C1 segment of cervical spinal cord (tissue), 14 donors: ENCODE measurements around the gene MVB12B.

ENCODE experiments used
- DNase-seq, 14 donors: peaks; one replicate each; lab custom pipeline; 2025; lab: John Stamatoyannopoulos, UW

Gene MVB12B

GRCh38 chr9:126448865-126449577 is 122.4 kb downstream of the MVB12B start:
- DNase-seq: no peak

- DNase-seq: no peak
Observed at GRCh38 chr9:126449725-126450667, 123.4 kb downstream of the MVB12B start.

GRCh38 chr9:126450668-126451205 is 124.1 kb downstream of the MVB12B start:
- peak in 1 of 14 donors; percentile 10 for DNase-seq

GRCh38 chr9:126451316-126451885 is 124.8 kb downstream of the MVB12B start:
- DNase-seq: no peak

GRCh38 chr9:126452106-126452505 is 125.5 kb downstream of the MVB12B start:
- DNase-seq: no peak

- DNase-seq: no peak
Observed at GRCh38 chr9:126453156-126453963, 126.7 kb downstream of the MVB12B start.

GRCh38 chr9:126454215-126454614 is 127.6 kb downstream of the MVB12B start:
- no peak for DNase-seq

- DNase-seq: no peak
Observed at GRCh38 chr9:126454795-126455194, 128.2 kb downstream of the MVB12B start.

GRCh38 chr9:126456441-126457174 is 130.0 kb downstream of the MVB12B start:
- DNase-seq: no peak

- DNase-seq: no peak
Observed at GRCh38 chr9:126457175-126457547, 130.5 kb downstream of the MVB12B start.

- no peak for DNase-seq
Observed at GRCh38 chr9:126457890-126458289, 131.3 kb downstream of the MVB12B start.

GRCh38 chr9:126459126-126459525 is 132.5 kb downstream of the MVB12B start:
- DNase-seq: peak in 8 of 14 donors; percentile 12 to 67 (median 38)

GRCh38 chr9:126459546-126459945 is 132.9 kb downstream of the MVB12B start:
- no peak for DNase-seq

GRCh38 chr9:126459965-126460843 is 133.6 kb downstream of the MVB12B start:
- DNase-seq: no peak

- DNase-seq: no peak
Observed at GRCh38 chr9:126461029-126461428, 134.4 kb downstream of the MVB12B start.

GRCh38 chr9:126461608-126462007 is 135.0 kb downstream of the MVB12B start:
- no peak for DNase-seq

GRCh38 chr9:126462617-126463016 is 136.0 kb downstream of the MVB12B start:
- no peak for DNase-seq

GRCh38 chr9:126463426-126463825 is 136.8 kb downstream of the MVB12B start:
- DNase-seq: no peak

GRCh38 chr9:126464694-126465441 is 138.2 kb downstream of the MVB12B start:
- no peak for DNase-seq
